Right atrium auricular region (tissue), 2 donors: ENCODE measurements around the gene TCF15. TPM values are rescaled to one million over a fixed set of nuclear protein-coding genes. Genes with fewer than 3 reads are reported as not detected.
A peak's percentile ranks its signal among the peaks of the same experiment; 100 is the strongest.

ENCODE experiments used
- DNase-seq: peaks from one replicate; pipeline ENCODE4 v3.0.0-alpha.2; 2019; ENCODE audit warnings: low spot score
- H3K27ac ChIP-seq, 2 donors: fragments of 200-600 bp; sonication (generic); 1 replicate in 1 of 2; 2 replicates in 1 of 2; pipeline ENCODE4 v1.5.1; 2016 to 2019
- H3K27me3 ChIP-seq, 2 donors: fragments of 200-600 bp; sonication (generic); one replicate each; pipeline versions ENCODE4 v1.5.1 to v1.6.0; 2017 to 2019
- H3K36me3 ChIP-seq: fragments of 200-600 bp; sonication (generic); one replicate; pipeline ENCODE4 v1.5.1; 2016
- H3K4me1 ChIP-seq, 2 donors: fragments of 200-600 bp; sonication (generic); one replicate each; pipeline versions ENCODE4 v1.5.1 to v1.6.0; 2017 to 2019
- H3K4me3 ChIP-seq, 2 donors: fragments of 200-600 bp; sonication (generic); 1 replicate in 1 of 2; 2 replicates in 1 of 2; pipeline ENCODE4 v1.5.1; 2017 to 2019; ENCODE audit warnings: mild to moderate bottlenecking in 1 of 2, moderate library complexity in 1 of 2
- H3K9me3 ChIP-seq, 2 donors: fragments of 200-600 bp; sonication (generic); one replicate each; pipeline ENCODE4 v1.5.1; 2019
- total RNA-seq, 2 donors: library from RNA; depleted of rRNA; stranded (reverse); fragments of >200 nt; gene quantifications; one replicate each; pipeline ENCODE4 v1.1.0, GENCODE V29; 2016
- TF ChIP-seq, protein P1 (sequence below), 2 donors: fragments of 200-600 bp; sonication (generic); IDR thresholded peaks; one replicate each; pipeline ENCODE4 v1.5.1; 2019; ENCODE audit warnings: antibody characterized with exemption in 2 of 2

TCF15 gene
- total RNA-seq, 2 donors from 2014 or later, result 4.9 to 8.0 TPM

DNA sequence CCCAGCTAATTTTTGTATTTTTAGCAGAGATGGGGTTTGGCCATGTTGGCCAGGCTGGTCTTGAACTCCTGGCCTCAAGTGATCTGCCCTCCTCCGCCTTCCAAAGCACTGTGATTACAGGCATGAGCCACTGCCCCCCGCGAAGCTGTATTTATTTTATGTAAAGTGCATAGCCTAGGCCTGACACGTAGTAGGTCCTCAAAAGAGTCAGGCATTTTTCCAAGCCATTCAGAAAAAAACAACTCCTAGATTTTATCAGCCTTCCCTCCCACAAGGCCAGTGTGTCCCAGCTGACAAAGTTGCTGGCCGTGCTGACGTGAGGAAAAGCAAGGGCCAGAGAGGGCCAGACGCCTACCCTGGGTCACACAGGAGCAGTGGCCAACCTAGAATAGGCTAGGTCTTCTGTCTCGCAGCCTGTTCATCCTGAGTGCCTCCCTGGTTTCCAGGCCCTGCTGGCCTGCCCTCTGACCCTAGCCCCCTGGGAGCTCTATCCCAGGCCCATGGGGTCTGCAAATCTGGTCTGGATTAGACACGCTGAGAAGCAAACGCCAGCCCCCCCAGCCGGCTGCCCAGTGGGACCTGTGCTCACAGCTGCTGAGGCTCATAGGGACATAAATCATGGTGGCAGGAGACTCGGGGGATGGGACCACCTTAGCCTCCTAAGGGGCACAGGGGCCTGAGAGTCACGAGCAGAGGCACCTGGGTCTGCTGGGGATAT lies 11.8 kb downstream of the TCF15 start:
- Histone ChIP-seq H3K9me3 (no peaks in the 10 kb centered on the region), H3K4me3 (no peak overlapping the region), H3K4me1 (peaks cover 0 to 43% of the 10 kb centered on the region in 2 donors), H3K27me3 (no peaks in the 10 kb centered on the region), H3K36me3 (no peaks in the 10 kb centered on the region), H3K27ac (no peak overlapping the region)
- TF ChIP-seq, protein P1, sequence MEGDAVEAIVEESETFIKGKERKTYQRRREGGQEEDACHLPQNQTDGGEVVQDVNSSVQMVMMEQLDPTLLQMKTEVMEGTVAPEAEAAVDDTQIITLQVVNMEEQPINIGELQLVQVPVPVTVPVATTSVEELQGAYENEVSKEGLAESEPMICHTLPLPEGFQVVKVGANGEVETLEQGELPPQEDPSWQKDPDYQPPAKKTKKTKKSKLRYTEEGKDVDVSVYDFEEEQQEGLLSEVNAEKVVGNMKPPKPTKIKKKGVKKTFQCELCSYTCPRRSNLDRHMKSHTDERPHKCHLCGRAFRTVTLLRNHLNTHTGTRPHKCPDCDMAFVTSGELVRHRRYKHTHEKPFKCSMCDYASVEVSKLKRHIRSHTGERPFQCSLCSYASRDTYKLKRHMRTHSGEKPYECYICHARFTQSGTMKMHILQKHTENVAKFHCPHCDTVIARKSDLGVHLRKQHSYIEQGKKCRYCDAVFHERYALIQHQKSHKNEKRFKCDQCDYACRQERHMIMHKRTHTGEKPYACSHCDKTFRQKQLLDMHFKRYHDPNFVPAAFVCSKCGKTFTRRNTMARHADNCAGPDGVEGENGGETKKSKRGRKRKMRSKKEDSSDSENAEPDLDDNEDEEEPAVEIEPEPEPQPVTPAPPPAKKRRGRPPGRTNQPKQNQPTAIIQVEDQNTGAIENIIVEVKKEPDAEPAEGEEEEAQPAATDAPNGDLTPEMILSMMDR (IDR thresholded peaks at IDR 0.05), result no peak
- no peak for DNase-seq

DNA sequence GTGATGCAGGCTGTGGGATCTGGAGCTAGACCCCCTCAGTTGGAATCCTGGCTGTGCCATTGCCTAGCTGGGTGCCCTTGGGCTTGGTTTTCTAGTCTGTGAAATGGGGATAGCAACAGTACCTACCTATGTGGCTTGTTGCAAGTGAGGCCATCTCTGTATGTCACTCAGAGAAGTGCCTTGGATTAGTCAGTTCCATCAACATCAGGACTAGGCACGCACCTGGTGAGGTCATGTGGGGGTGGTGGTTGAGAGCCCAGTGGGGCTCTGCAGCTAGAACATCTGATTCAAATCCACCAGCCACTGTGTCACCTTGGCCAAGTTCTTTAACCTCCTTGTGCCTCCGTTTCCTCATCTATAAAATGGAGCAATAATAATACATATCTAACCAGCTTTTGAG lies 12.5 kb downstream of the TCF15 start:
- Histone ChIP-seq H3K36me3 (no peaks in the 10 kb centered on the region), H3K27ac (no peak overlapping the region)
- TF ChIP-seq, protein P1 (IDR thresholded peaks at IDR 0.05), result no peak

DNA sequence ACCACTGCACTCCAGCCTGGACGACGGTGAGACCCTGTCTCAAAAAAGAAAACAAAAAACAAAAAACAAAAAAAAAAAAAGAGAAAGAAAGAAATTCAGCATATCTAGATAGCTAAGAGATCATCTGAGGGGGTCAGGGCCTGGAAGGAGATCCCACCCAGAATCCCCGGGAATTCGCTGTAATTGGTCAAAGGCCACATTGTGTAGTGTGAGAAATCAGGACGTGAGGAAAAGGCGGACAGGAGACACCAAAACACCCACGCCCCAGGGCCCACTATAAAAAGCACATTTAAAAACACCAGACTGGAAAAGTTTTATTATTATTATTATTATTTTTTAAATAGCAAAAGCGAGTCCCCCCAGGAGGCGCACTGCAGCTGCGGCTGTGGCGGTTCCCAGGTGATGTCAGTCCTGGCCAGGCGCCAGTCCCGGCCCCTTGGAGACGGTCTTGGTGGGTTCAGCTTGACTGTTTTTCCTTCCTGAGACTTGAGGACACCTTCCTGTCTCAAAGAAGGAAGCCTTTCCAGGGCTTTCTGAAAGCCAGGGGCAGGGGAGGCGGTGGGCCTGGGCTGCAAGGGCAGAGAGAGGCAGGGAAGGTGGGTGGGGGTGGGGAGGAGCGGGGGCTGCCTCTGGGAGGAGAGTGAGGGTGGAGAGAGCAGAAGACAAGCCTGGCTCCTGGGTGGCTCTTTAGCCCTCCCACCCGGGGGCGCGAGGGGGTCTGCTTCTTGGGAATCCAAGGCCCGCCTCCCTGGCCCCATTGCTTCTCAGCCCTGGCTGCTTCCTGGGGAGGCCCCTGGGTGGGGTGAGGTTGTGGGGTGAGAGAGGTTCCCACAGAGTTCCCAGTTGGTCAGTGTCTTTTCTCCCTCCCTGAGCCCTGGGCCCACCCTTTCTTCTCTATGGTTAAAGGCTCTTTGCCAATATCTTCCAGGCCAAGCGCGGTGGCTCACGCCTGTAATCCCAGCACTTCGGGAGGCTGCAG lies 14.5 kb downstream of the TCF15 start:
- H3K27me3 ChIP-seq, result no peaks in the 10 kb centered on the region
- TF ChIP-seq, protein P1 (IDR thresholded peaks at IDR 0.05), result peak in 1 of 2 donors; percentile 17
- peak overlapping the region; percentile 54 to 64 for H3K27ac ChIP-seq
- no peaks in the 10 kb centered on the region for H3K36me3 ChIP-seq
- H3K4me3 ChIP-seq, result no peak overlapping the region
- H3K4me1 ChIP-seq, result peaks cover 0 to 17% of the 10 kb centered on the region in 2 donors
- H3K9me3 ChIP-seq, result no peaks in the 10 kb centered on the region
- no peak for DNase-seq

More for the DNA sequence above, 12.5 kb downstream of the TCF15 start:
- Histone ChIP-seq H3K9me3 (no peaks in the 10 kb centered on the region), H3K27me3 (no peaks in the 10 kb centered on the region), H3K4me1 (peaks cover 0 to 36% of the 10 kb centered on the region in 2 donors), H3K4me3 (no peak overlapping the region)
- DNase-seq, result no peak

DNA sequence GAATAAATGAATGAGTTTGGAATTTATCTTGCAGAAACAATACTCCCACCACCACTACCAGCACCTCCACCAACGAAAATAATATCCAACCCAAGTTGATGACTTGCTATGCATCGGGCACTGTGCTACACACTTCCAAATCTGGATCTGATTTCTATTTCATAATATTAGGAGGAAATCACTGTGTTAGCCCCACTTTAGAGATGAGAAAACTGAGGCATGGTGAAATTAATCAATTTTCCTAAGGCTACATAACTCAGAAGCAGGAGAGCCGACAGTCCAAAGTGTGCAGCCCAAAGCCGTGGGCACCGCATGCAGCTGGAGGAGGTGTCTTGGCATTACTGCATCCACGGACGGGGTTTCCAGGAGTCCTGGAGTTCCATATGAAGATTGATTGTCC lies 17.6 kb downstream of the TCF15 start:
- peaks cover 0 to 24% of the 10 kb centered on the region in 2 donors for H3K4me1 ChIP-seq
- no peaks in the 10 kb centered on the region for H3K36me3 ChIP-seq
- no peak for DNase-seq
- H3K27ac ChIP-seq, result no peak overlapping the region
- no peaks in the 10 kb centered on the region for H3K9me3 ChIP-seq
- no peaks in the 10 kb centered on the region for H3K27me3 ChIP-seq
- no peak overlapping the region for H3K4me3 ChIP-seq
- TF ChIP-seq, protein P1 (IDR thresholded peaks at IDR 0.05), result no peak

DNA sequence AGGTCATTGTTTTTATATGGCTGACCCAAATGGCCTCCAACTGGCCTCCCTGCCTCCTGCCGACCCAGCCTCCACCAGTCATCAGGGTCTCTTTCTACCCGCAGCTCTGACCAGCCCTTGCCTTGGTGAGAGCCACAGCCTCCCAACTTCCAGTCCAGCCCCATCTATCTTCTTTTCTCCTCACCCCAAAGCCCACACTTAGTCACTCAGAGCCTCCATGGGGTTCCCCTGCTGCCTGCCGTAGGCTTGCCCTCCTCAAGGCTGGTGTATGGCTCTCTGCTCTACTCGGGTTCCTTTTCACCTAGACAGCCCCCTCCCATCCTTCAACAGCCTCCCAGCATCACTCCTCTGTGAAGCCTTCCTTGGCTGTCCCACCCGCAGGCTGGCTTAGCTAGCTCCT lies 18.2 kb downstream of the TCF15 start:
- H3K36me3 ChIP-seq, result no peaks in the 10 kb centered on the region
- no peak overlapping the region for H3K4me3 ChIP-seq
- no peaks in the 10 kb centered on the region for H3K27me3 ChIP-seq
- H3K27ac ChIP-seq, result no peak overlapping the region
- peaks cover 0 to 24% of the 10 kb centered on the region in 2 donors for H3K4me1 ChIP-seq
- no peaks in the 10 kb centered on the region for H3K9me3 ChIP-seq
- no peak for DNase-seq
- TF ChIP-seq, protein P1 (IDR thresholded peaks at IDR 0.05), result no peak
